Lower leg skin (tissue), 3 donors: ENCODE measurements around the gene ZNF587B.
"Not testable (repeated sequence)": the region's sequence is repeated elsewhere in the genome, so short reads cannot be mapped to it uniquely, and the experiment has no call there.

Source experiments
- CTCF ChIP-seq, 3 donors: fragments of 450-650 bp; IDR thresholded peaks; one replicate each; pipeline ENCODE4 v1.5.1; 2016; ENCODE audit warnings: antibody characterized with exemption in 3 of 3, mild to moderate bottlenecking in 3 of 3, moderate library complexity in 2 of 3
- POLR2A ChIP-seq, 2 donors: fragments of 450-650 bp; IDR thresholded peaks; one replicate each; pipeline ENCODE4 v1.6.1; 2016 to 2017; ENCODE audit warnings: antibody characterized with exemption in 2 of 2, mild to moderate bottlenecking in 1 of 2, moderate library complexity in 1 of 2

- not testable (repeated sequence) for TF ChIP-seq CTCF, POLR2A (IDR thresholded peaks at IDR 0.05)
Measured at GRCh38 chr19:57851812-57852603, 21.9 kb downstream of the ZNF587B start.
